NCI-H510A (cell line): Measurements from ENCODE around the gene ZNF385C.
A peak's percentile ranks its signal among the peaks of the same experiment; 100 is the strongest.

Source experiments
- DNase-seq: peaks from one replicate; lab custom pipeline; 2025; lab: John Stamatoyannopoulos, UW

The ZNF385C gene

DNA sequence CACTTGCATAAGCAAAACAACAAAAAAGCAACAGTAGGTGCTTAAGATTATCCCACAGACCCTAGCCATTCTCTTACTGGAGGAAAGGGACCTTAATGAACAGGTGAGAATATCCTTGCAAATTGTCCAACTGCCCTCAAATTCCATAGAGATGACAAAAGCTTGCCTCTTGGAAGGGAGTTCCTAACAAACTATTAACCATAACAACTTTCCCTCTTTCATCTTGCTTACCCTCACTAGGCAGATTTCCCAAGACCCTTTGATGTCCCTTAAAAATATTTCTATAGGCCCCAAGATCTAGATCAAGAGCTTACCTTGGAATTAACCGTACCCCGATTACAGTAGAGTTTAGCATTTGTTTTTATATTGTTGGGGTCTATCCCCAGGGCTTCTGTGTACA is 109.9 kb downstream of the ZNF385C start:
- no peak for DNase-seq

DNA sequence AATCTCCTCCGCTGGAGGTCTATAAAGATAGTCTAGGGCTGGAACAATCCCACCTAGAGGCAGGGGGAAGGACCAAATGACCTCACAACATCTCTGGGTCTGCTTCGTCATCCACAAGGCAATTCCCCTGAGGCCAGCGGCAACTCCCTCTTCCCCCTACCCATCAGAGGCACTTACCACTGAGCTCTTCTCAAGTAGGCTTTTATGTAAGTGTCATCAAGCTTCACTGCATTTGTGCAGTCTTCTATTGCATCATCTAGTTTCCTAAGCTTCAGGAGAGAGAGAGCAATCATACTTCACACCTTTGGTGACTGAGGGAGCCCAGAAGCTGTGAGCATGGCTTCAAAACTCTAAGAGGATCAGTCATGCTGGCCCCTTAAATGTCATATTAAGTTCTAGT is 110.6 kb downstream of the ZNF385C start:
- DNase-seq: peak; percentile 11

- DNase-seq: no peak
Measured at GRCh38 chr17:41986634-41987033, 111.6 kb downstream of the ZNF385C start.

DNA sequence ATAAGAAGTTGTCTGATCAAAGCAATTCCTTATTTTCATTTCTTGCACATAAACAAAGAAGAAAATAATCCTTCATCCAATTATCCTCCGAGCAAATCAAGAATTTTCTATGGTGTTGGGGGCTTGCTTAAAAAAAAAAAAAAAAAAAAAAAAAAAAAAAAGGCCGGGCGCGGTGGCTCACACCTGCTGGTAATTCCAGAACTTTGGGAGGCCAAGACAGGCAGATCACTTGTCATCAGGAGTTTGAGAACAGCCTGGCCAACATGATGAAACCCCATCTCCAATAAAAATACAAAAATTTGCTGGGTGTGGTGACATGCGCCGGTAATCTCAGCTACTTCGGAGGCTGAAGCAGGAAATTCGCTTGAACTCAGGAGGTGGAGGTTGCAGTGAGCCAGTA is 112.4 kb downstream of the ZNF385C start:
- DNase-seq: no peak

DNA sequence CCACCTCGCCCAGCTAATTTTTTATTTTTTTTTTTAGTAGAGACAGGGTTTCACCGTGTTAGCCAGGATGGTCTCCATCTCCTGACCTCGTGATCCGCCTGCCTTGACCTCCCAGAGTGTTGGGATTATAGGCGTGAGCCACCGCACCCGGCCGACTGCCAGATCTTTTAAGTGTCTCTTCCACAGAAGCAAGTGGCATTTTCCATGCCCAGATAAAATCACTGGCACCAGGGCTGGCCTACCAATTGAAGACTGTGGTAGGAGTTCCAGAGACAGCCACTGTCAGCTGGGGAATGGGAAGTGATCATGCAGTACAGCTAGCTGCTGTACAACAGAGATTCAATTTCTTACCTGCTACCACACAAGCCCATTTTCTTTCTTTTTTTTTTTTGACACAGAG is 113.8 kb downstream of the ZNF385C start:
- DNase-seq: no peak

- no peak for DNase-seq
Measured at GRCh38 chr17:41982026-41982760, 116.1 kb downstream of the ZNF385C start.

GRCh38 chr17:41977991-41978390 is 120.3 kb downstream of the ZNF385C start:
- DNase-seq: no peak

- no peak for DNase-seq
Measured at GRCh38 chr17:41976142-41976768, 122.0 kb downstream of the ZNF385C start.
